ENCODE results near the gene PLD1. TPM values are rescaled to one million over a fixed set of nuclear protein-coding genes. Genes with fewer than 3 reads are reported as not detected.

The PLD1 gene
- total RNA-seq, 4 donors from 2014 or later: 30.9 to 67.9 (median 56.0) TPM

GRCh38 chr3:171850960-171851659, 40.8 kb upstream of the PLD1 start:
- Histone ChIP-seq H3K36me3 (no peaks in the 10 kb centered on the region), H3K9me3 (peaks cover 0 to 10% (median 5%) of the 10 kb centered on the region in 3 donors), H3K4me3 (no peak overlapping the region), H3K27ac (no peak overlapping the region), H3K4me1 (no peaks in the 10 kb centered on the region), H3K27me3 (no peaks in the 10 kb centered on the region)
- intact Hi-C loops (cut with DNase I): no loop called here
- TF ChIP-seq POLR2A (IDR thresholded peaks at IDR 0.05) (no peak), CTCF (IDR thresholded peaks at IDR 0.05) (no peak)
- no peak for DNase-seq
- 69 to 73% methylated on average over 6 of the region's 6 CpGs for WGBS, 2 donors

- Histone ChIP-seq H3K36me3 (no peaks in the 10 kb centered on the region), H3K4me1 (no peaks in the 10 kb centered on the region), H3K27ac (no peak overlapping the region), H3K27me3 (no peaks in the 10 kb centered on the region), H3K4me3 (no peak overlapping the region), H3K9me3 (peaks cover 0 to 10% (median 5%) of the 10 kb centered on the region in 3 donors)
- DNase-seq: no peak
- WGBS, 2 donors: 72 to 79% methylated on average over 6 of the region's 6 CpGs
- no peak for TF ChIP-seq CTCF (IDR thresholded peaks at IDR 0.05)
- no peak for TF ChIP-seq POLR2A (IDR thresholded peaks at IDR 0.05)
- intact Hi-C loops (cut with DNase I): no loop called here
These were observed 40.2 kb upstream of the PLD1 start for GRCh38 chr3:171850320-171850959.

GRCh38 chr3:171849617-171850319, 39.5 kb upstream of the PLD1 start:
- H3K27ac ChIP-seq: no peak overlapping the region
- no peak overlapping the region for H3K4me3 ChIP-seq
- H3K9me3 ChIP-seq: peaks cover 0 to 5% (median 4%) of the 10 kb centered on the region in 3 donors
- H3K36me3 ChIP-seq: no peaks in the 10 kb centered on the region
- TF ChIP-seq POLR2A (IDR thresholded peaks at IDR 0.05) (no peak), CTCF (IDR thresholded peaks at IDR 0.05) (no peak)
- WGBS, 2 donors: 86 to 87% methylated on average over 6 of the region's 6 CpGs
- no peaks in the 10 kb centered on the region for H3K27me3 ChIP-seq
- no peaks in the 10 kb centered on the region for H3K4me1 ChIP-seq
- DNase-seq: no peak
- intact Hi-C loops (cut with DNase I): no loop called here

GRCh38 chr3:171847595-171848259, 37.4 kb upstream of the PLD1 start:
- H3K27me3 ChIP-seq: no peaks in the 10 kb centered on the region
- no peaks in the 10 kb centered on the region for H3K4me1 ChIP-seq
- no peak for DNase-seq
- no peaks in the 10 kb centered on the region for H3K36me3 ChIP-seq
- TF ChIP-seq POLR2A (IDR thresholded peaks at IDR 0.05) (no peak), CTCF (IDR thresholded peaks at IDR 0.05) (no peak)
- H3K27ac ChIP-seq: no peak overlapping the region
- H3K9me3 ChIP-seq: no peaks in the 10 kb centered on the region
- no peak overlapping the region for H3K4me3 ChIP-seq
- 48 to 68% methylated on average over 3 of the region's 3 CpGs for WGBS, 2 donors
- intact Hi-C loops (cut with DNase I): no loop called here

Data from esophagus squamous epithelium (tissue), 5 donors.